Right lobe of liver (tissue), 4 donors: ENCODE measurements around the gene POC1B.

ENCODE experiments used
- POLR2A ChIP-seq: fragments of 450-650 bp; IDR thresholded peaks from one replicate; pipeline ENCODE4 v1.6.1; 2017; ENCODE audit warnings: antibody characterized with exemption, mild to moderate bottlenecking
- TF ChIP-seq, protein P1 (sequence below), 4 donors: fragments of 200-600 bp in 3 of 4; fragments of 450-650 bp in 1 of 4; IDR thresholded peaks; one replicate each; pipeline versions ENCODE4 v1.5.1 to v1.8.0; 2016 to 2022; ENCODE audit warnings: antibody characterized with exemption in 4 of 4, mild to moderate bottlenecking in 2 of 4
- donor health status: DM: no; HTN: no; CAD: no.
- donor health status: DM: no; HTN: no; CAD: no.
- donor health status: DM: no; HTN: yes; CAD: no.

DNA sequence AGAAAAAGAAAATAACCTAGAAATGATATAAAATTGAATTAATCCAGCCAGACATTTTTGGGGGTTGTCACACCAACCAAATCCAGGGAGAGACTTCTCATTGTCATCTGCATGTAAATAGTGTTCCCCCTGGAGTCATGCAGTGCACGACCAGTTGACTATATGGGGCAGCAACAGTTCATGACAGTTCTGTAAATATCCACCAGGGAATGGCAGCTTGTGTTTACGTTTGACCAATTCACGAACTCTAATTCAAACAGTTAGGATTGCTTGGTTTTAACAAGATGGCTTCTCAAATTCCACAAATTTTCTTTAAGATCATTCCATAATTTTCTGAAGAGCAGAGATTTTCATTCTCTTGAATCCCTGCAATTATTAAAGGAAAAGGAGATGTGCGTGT, 130.1 kb downstream of the POC1B start:
- TF ChIP-seq, protein P1, sequence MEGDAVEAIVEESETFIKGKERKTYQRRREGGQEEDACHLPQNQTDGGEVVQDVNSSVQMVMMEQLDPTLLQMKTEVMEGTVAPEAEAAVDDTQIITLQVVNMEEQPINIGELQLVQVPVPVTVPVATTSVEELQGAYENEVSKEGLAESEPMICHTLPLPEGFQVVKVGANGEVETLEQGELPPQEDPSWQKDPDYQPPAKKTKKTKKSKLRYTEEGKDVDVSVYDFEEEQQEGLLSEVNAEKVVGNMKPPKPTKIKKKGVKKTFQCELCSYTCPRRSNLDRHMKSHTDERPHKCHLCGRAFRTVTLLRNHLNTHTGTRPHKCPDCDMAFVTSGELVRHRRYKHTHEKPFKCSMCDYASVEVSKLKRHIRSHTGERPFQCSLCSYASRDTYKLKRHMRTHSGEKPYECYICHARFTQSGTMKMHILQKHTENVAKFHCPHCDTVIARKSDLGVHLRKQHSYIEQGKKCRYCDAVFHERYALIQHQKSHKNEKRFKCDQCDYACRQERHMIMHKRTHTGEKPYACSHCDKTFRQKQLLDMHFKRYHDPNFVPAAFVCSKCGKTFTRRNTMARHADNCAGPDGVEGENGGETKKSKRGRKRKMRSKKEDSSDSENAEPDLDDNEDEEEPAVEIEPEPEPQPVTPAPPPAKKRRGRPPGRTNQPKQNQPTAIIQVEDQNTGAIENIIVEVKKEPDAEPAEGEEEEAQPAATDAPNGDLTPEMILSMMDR (IDR thresholded peaks at IDR 0.05): no peak
- no peak for TF ChIP-seq POLR2A
